HepG2 (cell line): ENCODE measurements around the gene PPP1CB. TPM values are rescaled to one million over a fixed set of nuclear protein-coding genes. Genes with fewer than 3 reads are reported as not detected.

Experiments
- ATAC-seq: fragments of 200-7000 bp; cut with Tn5 transposase; 3 replicates; pipeline ENCODE4 v1.9.1; 2020; ENCODE audit warnings: mild to moderate bottlenecking, moderate library complexity
- BruUV-seq: library from RNA; stranded (reverse); fragments of 400-500 nt; replicated peaks from 2 replicates; lab custom pipeline; 2021; lab: Mats Ljungman, UMichigan
- CTCF ChIA-PET: fragments of 300-600 bp; formaldehyde crosslinking; extraction: SDS; loops from one replicate; lab custom pipeline; 2021; ENCODE audit warnings: low total read pairs, inconsistent platforms, low intra/inter-chr PET ratio; lab: Yijun Ruan, JAX
- POLR2A ChIA-PET: fragments of 350-600 bp; sonication (Branson Sonifier 250); formaldehyde crosslinking; loops from one replicate; lab custom pipeline; 2020; ENCODE audit warnings: antibody characterized with exemption, inconsistent platforms; lab: Yijun Ruan, JAX
- DNase-seq: peaks from one replicate; pipeline ENCODE4 v3.0.0-alpha.2; 2015; ENCODE audit warnings: low spot score
- FAIRE-seq: peaks from 3 replicates; lab custom pipeline; 2011; peaks lifted over from hg19 to GRCh38; lab: Jason Lieb, UNC
- H2AFZ ChIP-seq: one replicate; pipeline ENCODE4 v1.6.1; 2011; ENCODE audit warnings: low read length, inconsistent platforms
- H3K27ac ChIP-seq: fragments of 300-600 bp; 3 replicates; pipeline ENCODE4 v1.8.0; 2011; ENCODE audit warnings: mixed run types, mild to moderate bottlenecking, mixed read lengths, low read length, inconsistent platforms; ENCODE audit not compliant: insufficient read depth; ENCODE audit errors: extremely low read length
- H3K27me3 ChIP-seq, 2 experiments: fragments of 200-600 bp in 1 of 2; 2 replicates in 1 of 2; 3 replicates in 1 of 2; pipeline versions ENCODE4 v1.6.0 to v1.8.0; 2011; ENCODE audit warnings: low read length in 2 of 2, mild to moderate bottlenecking in 2 of 2, moderate library complexity in 2 of 2, inconsistent platforms in 1 of 2; ENCODE audit not compliant: insufficient read depth in 2 of 2, control insufficient read depth in 1 of 2
- H3K36me3 ChIP-seq, 2 experiments: fragments of 200-600 bp in 1 of 2; replicated peaks in 1 of 2; 2 replicates in 1 of 2; 3 replicates in 1 of 2; pipeline versions ENCODE4 v1.5.1 to v1.8.0; 2011; ENCODE audit warnings: low read length in 2 of 2, inconsistent platforms in 1 of 2; ENCODE audit not compliant: insufficient read depth in 2 of 2, control insufficient read depth in 1 of 2
- H3K4me1 ChIP-seq: 2 replicates; pipeline ENCODE4 v1.5.1; 2012; ENCODE audit warnings: low read length, inconsistent platforms; ENCODE audit not compliant: insufficient read depth
- H3K4me2 ChIP-seq: 2 replicates; pipeline ENCODE4 v1.6.0; 2011; ENCODE audit warnings: low read depth, low read length, inconsistent platforms
- H3K4me3 ChIP-seq, 3 experiments: fragments of 200-600 bp in 1 of 3; sonication (generic), shearing (Covaris generic) in 1 of 3; replicated peaks in 1 of 3; 2 replicates each; pipeline ENCODE4 v1.5.1; 2011 to 2016; ENCODE audit warnings: low read length in 3 of 3, inconsistent platforms in 2 of 3, low read depth in 2 of 3, mild to moderate bottlenecking in 2 of 3, control low read depth in 1 of 3, mixed read lengths in 1 of 3; ENCODE audit not compliant: insufficient read depth in 1 of 3
- H3K79me2 ChIP-seq: one replicate; pipeline ENCODE4 v1.6.1; 2011; ENCODE audit warnings: low read length, inconsistent platforms; ENCODE audit not compliant: insufficient read depth
- H3K9ac ChIP-seq: 2 replicates; pipeline ENCODE4 v1.6.0; 2011; ENCODE audit warnings: mild to moderate bottlenecking, low read depth, low read length, inconsistent platforms; ENCODE audit not compliant: insufficient read depth
- H3K9me3 ChIP-seq: 2 replicates; pipeline ENCODE4 v1.5.1; 2012; ENCODE audit warnings: mild to moderate bottlenecking, low read length
- H4K20me1 ChIP-seq: 2 replicates; pipeline ENCODE4 v1.6.0; 2011; ENCODE audit warnings: inconsistent platforms, mild to moderate bottlenecking, low read length, moderate library complexity; ENCODE audit not compliant: insufficient read depth
- BRD4 ChIP-seq: sonication (generic); formaldehyde crosslinking; IDR thresholded peaks from 2 replicates; pipeline ENCODE4 v1.4.0; 2020; ENCODE audit warnings: missing genetic modification reagents
- CBX1 ChIP-seq: IDR thresholded peaks from one replicate; pipeline ENCODE4 v1.6.1; 2016; ENCODE audit warnings: antibody characterized with exemption, low read depth
- NFE2L2 ChIP-seq: fragments of 150-350 bp; IDR thresholded peaks from 2 replicates; pipeline ENCODE4 v1.6.1; 2014; ENCODE audit warnings: low read length
- RAD21 ChIP-seq: fragments of 450-650 bp; formaldehyde crosslinking; IDR thresholded peaks from 2 replicates; pipeline ENCODE4 v1.5.0; 2020; ENCODE audit warnings: mild to moderate bottlenecking
- ZFP37 ChIP-seq: sonication (generic); formaldehyde crosslinking; IDR thresholded peaks from 2 replicates; pipeline ENCODE4 v1.4.0; 2020; ENCODE audit warnings: missing genetic modification reagents, borderline replicate concordance
- ZNF564 ChIP-seq: sonication (generic); formaldehyde crosslinking; IDR thresholded peaks from 2 replicates; pipeline ENCODE4 v1.8.1; 2023; ENCODE audit warnings: mild to moderate bottlenecking, missing genetic modification reagents
- WGBS: methylation state at CpG from one replicate; pipeline ENCODE4 v1.1.6; 2017; ENCODE audit warnings: low lambda C conversion rate; 5-methylcytosine and 5-hydroxymethylcytosine counted together
- in situ Hi-C: cut with HindIII; loops from 2 replicates; pipeline ENCODE4 v1.10.0; 2017; ENCODE audit warnings: low pct_unique_long_range_greater_than_20kb; ENCODE audit not compliant: extremely low pct_ligation_motif_present
- intact Hi-C: fragments of 100-400 bp; cut with micrococcal nuclease; formaldehyde crosslinking; loops from one replicate; pipeline ENCODE4 v1.10.0; 2022; ENCODE audit not compliant: unreplicated experiment
- polyA plus RNA-seq, 8 experiments: library from polyadenylated mRNA; depleted of rRNA in 3 of 8; stranded (reverse) in 7 of 8; unstranded in 1 of 8; fragments of >200 nt; fragmentation: Illumina TruSeq in 4 of 8; extraction: Trizol in 4 of 8; gene quantifications; 2 replicates each; pipeline versions ENCODE4 v1.2.1 to v1.2.3, GENCODE V29; 2011 to 2016; ENCODE audit warnings: low read depth in 4 of 8, missing spikeins in 1 of 8, mixed read lengths in 1 of 8; ENCODE audit not compliant: insufficient read depth in 1 of 8
- total RNA-seq, 5 experiments: library from RNA; depleted of rRNA; stranded (reverse); fragments of >200 nt; fragmentation: Illumina TruSeq; extraction: Trizol; gene quantifications; 2 replicates each; pipeline ENCODE4 v1.2.3, GENCODE V29; 2016; ENCODE audit warnings: low read depth in 1 of 5
- TF ChIP-seq, protein P1 (sequence below): IDR thresholded peaks from 2 replicates; pipeline ENCODE4 v1.6.1; 2016; ENCODE audit warnings: missing genetic modification reagents, missing compliant biosample characterization
- TF ChIP-seq, protein P2 (sequence below): IDR thresholded peaks from 2 replicates; pipeline ENCODE4 v1.6.1; 2012; ENCODE audit warnings: low read length, improper control_type of control experiment
- TF ChIP-seq, protein P3 (sequence below): sonication (generic); formaldehyde crosslinking; IDR thresholded peaks from 2 replicates; pipeline ENCODE4 v1.4.0; 2020; ENCODE audit warnings: missing genetic modification reagents
- TF ChIP-seq, protein P4 (sequence below): sonication (generic); formaldehyde crosslinking; IDR thresholded peaks from 2 replicates; pipeline ENCODE4 v1.9.0; 2022; ENCODE audit warnings: low read depth, missing genetic modification reagents
- TF ChIP-seq, protein P5 (sequence below): sonication (generic); formaldehyde crosslinking; IDR thresholded peaks from 2 replicates; pipeline ENCODE4 v1.5.0; 2020; ENCODE audit warnings: mild to moderate bottlenecking, missing genetic modification reagents, moderate library complexity
- TF ChIP-seq, protein P6 (sequence below): fragments of 450-650 bp; IDR thresholded peaks from 2 replicates; pipeline ENCODE4 v1.6.1; 2017; ENCODE audit warnings: mild to moderate bottlenecking

The PPP1CB gene
- total and polyA plus RNA-seq, 2 of the 13 experiments (the other 11 are each of a cell fraction or from before 2014, with no cell fraction given), result 46.9 to 109 TPM

DNA sequence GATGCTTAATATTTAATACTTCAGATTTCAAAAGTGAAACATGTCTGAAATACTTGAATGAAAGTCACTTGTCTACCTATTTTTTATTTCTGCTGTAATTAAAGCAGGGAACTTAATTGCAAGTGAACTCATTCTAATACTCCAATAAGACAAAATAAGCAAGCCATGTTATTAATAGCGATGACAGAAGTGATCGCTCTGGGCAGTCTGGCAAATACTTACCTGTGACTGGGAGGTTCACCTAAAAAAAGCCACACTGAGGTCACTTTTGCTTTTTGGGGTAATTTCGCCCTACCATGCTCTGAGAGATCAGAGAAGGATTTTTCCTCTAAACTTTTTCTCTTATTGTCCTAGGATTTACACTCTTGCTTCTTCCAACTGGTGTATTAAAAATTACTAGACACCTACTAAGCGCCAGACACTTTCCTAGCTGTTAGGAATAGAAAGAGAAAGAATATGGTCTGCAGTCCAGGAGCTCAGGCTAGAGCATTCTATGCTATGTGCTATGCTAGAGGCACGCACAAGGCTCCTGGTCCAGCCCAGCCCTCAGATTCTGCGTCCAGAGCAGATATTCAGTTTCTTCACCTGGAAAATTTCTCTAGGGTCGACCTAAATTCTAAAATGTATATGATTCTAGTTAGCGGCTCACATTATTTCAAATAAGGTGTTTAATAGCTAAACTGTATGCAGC lies 26.5 kb upstream of the PPP1CB start:
- Histone ChIP-seq H3K9ac (no peak overlapping the region), H3K36me3 (no peaks in the 10 kb centered on the region), H3K27ac (no peak overlapping the region), H4K20me1 (no peaks in the 10 kb centered on the region), H3K4me2 (no peak overlapping the region), H3K79me2 (no peaks in the 10 kb centered on the region), H2AFZ (no peak overlapping the region), H3K4me1 (peaks cover 15% of the 10 kb centered on the region), H3K27me3 (no peaks in the 10 kb centered on the region), H3K4me3 (no peak overlapping the region), H3K9me3 (no peaks in the 10 kb centered on the region)
- FAIRE-seq, result no peak
- in situ Hi-C loops, result no loop called here
- ChIA-PET POLR2A (interaction anchor here (2.7 kb wide), 1 partner anchor 27 kb away, joined by 7 read pairs; the partner anchor contains the start of gene PPP1CB), CTCF (no interaction called here)
- 41% methylated on average over 8 of the region's 8 CpGs for WGBS
- ATAC-seq, result no peak
- no peak for DNase-seq
- no TSS peak for BruUV-seq
- intact Hi-C loops, result no loop called here
- TF ChIP-seq BRD4 (CRISPR knock-in tag) (no peak), ZNF564 (no peak), ZFP37 (no peak), NFE2L2 (no peak), CBX1 (no peak), RAD21 (CRISPR knock-in tag) (no peak)
- TF ChIP-seq, protein P1, sequence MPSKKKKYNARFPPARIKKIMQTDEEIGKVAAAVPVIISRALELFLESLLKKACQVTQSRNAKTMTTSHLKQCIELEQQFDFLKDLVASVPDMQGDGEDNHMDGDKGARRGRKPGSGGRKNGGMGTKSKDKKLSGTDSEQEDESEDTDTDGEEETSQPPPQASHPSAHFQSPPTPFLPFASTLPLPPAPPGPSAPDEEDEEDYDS, result no peak
- TF ChIP-seq, protein P2, sequence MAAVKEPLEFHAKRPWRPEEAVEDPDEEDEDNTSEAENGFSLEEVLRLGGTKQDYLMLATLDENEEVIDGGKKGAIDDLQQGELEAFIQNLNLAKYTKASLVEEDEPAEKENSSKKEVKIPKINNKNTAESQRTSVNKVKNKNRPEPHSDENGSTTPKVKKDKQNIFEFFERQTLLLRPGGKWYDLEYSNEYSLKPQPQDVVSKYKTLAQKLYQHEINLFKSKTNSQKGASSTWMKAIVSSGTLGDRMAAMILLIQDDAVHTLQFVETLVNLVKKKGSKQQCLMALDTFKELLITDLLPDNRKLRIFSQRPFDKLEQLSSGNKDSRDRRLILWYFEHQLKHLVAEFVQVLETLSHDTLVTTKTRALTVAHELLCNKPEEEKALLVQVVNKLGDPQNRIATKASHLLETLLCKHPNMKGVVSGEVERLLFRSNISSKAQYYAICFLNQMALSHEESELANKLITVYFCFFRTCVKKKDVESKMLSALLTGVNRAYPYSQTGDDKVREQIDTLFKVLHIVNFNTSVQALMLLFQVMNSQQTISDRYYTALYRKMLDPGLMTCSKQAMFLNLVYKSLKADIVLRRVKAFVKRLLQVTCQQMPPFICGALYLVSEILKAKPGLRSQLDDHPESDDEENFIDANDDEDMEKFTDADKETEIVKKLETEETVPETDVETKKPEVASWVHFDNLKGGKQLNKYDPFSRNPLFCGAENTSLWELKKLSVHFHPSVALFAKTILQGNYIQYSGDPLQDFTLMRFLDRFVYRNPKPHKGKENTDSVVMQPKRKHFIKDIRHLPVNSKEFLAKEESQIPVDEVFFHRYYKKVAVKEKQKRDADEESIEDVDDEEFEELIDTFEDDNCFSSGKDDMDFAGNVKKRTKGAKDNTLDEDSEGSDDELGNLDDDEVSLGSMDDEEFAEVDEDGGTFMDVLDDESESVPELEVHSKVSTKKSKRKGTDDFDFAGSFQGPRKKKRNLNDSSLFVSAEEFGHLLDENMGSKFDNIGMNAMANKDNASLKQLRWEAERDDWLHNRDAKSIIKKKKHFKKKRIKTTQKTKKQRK, result no peak
- TF ChIP-seq, protein P3, sequence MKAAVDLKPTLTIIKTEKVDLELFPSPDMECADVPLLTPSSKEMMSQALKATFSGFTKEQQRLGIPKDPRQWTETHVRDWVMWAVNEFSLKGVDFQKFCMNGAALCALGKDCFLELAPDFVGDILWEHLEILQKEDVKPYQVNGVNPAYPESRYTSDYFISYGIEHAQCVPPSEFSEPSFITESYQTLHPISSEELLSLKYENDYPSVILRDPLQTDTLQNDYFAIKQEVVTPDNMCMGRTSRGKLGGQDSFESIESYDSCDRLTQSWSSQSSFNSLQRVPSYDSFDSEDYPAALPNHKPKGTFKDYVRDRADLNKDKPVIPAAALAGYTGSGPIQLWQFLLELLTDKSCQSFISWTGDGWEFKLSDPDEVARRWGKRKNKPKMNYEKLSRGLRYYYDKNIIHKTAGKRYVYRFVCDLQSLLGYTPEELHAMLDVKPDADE (CRISPR knock-in tag), result no peak
- TF ChIP-seq, protein P4, sequence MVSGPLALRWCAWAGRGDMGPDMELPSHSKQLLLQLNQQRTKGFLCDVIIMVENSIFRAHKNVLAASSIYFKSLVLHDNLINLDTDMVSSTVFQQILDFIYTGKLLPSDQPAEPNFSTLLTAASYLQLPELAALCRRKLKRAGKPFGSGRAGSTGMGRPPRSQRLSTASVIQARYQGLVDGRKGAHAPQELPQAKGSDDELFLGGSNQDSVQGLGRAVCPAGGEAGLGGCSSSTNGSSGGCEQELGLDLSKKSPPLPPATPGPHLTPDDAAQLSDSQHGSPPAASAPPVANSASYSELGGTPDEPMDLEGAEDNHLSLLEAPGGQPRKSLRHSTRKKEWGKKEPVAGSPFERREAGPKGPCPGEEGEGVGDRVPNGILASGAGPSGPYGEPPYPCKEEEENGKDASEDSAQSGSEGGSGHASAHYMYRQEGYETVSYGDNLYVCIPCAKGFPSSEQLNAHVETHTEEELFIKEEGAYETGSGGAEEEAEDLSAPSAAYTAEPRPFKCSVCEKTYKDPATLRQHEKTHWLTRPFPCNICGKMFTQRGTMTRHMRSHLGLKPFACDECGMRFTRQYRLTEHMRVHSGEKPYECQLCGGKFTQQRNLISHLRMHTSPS (CRISPR knock-in tag), result no peak
- TF ChIP-seq, protein P5, sequence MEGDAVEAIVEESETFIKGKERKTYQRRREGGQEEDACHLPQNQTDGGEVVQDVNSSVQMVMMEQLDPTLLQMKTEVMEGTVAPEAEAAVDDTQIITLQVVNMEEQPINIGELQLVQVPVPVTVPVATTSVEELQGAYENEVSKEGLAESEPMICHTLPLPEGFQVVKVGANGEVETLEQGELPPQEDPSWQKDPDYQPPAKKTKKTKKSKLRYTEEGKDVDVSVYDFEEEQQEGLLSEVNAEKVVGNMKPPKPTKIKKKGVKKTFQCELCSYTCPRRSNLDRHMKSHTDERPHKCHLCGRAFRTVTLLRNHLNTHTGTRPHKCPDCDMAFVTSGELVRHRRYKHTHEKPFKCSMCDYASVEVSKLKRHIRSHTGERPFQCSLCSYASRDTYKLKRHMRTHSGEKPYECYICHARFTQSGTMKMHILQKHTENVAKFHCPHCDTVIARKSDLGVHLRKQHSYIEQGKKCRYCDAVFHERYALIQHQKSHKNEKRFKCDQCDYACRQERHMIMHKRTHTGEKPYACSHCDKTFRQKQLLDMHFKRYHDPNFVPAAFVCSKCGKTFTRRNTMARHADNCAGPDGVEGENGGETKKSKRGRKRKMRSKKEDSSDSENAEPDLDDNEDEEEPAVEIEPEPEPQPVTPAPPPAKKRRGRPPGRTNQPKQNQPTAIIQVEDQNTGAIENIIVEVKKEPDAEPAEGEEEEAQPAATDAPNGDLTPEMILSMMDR (CRISPR knock-in tag), result no peak
- TF ChIP-seq, protein P6, sequence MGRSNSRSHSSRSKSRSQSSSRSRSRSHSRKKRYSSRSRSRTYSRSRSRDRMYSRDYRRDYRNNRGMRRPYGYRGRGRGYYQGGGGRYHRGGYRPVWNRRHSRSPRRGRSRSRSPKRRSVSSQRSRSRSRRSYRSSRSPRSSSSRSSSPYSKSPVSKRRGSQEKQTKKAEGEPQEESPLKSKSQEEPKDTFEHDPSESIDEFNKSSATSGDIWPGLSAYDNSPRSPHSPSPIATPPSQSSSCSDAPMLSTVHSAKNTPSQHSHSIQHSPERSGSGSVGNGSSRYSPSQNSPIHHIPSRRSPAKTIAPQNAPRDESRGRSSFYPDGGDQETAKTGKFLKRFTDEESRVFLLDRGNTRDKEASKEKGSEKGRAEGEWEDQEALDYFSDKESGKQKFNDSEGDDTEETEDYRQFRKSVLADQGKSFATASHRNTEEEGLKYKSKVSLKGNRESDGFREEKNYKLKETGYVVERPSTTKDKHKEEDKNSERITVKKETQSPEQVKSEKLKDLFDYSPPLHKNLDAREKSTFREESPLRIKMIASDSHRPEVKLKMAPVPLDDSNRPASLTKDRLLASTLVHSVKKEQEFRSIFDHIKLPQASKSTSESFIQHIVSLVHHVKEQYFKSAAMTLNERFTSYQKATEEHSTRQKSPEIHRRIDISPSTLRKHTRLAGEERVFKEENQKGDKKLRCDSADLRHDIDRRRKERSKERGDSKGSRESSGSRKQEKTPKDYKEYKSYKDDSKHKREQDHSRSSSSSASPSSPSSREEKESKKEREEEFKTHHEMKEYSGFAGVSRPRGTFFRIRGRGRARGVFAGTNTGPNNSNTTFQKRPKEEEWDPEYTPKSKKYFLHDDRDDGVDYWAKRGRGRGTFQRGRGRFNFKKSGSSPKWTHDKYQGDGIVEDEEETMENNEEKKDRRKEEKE, result no peak
